Hematopoietic multipotent progenitor cell (in vitro differentiated cells): Measurements from ENCODE around the gene SGCA. TPM values are rescaled to one million over a fixed set of nuclear protein-coding genes. Genes with fewer than 3 reads are reported as not detected.

Experiments
- DNase-seq, 3 donors: peaks; one replicate each; pipeline ENCODE4 v3.0.0-alpha.2; 2011 to 2015; ENCODE audit warnings: low read depth in 2 of 3, low spot score in 2 of 3
- total RNA-seq: library from RNA; depleted of rRNA; stranded (reverse); fragments of >200 nt; gene quantifications from one replicate; pipeline ENCODE4 v1.2.3, GENCODE V29; 2012

Gene SGCA
- total RNA-seq, 1 donor: not detected

GRCh38 chr17:50180111-50180510 is 14.3 kb downstream of the SGCA start:
- no peak for DNase-seq

DNA sequence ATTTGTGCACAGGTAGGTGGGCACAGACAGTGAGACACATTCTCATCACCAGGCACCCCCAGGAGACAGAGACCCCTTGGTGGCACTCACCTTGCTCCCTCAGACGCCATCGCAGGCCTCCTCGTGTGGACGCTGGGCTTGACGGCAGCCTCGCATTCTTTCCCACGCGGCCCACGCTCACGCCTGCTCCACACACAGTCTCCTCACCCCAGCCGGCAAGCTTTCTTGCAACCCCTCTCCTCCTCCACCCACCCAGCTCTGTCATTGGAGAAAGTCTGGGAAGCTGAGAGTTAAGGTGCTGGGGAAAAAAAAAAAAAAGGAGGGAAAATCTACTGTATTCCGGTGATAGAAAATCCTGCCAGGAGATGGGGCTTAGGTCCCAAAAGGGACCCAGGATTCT is 14.8 kb downstream of the SGCA start:
- no peak for DNase-seq

DNA sequence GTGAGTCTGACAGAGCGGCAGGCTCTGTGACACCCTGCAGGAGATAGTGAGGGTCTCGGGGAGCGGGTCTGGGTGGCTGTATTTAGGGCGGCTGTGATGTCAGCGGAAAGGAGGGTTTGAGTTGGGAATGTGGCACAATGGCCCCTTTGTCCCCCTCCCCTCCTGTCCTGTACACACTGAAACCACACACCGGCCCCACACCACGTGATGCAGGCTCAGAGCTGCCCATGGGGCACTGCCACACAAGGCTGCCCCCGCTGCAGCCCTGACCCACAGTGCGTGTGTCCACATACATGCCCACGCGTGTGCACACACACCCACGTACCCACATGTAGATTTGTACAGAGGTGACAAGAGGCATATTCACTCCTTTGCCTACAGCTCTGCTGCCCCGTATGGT is 15.3 kb downstream of the SGCA start:
- no peak for DNase-seq

DNA sequence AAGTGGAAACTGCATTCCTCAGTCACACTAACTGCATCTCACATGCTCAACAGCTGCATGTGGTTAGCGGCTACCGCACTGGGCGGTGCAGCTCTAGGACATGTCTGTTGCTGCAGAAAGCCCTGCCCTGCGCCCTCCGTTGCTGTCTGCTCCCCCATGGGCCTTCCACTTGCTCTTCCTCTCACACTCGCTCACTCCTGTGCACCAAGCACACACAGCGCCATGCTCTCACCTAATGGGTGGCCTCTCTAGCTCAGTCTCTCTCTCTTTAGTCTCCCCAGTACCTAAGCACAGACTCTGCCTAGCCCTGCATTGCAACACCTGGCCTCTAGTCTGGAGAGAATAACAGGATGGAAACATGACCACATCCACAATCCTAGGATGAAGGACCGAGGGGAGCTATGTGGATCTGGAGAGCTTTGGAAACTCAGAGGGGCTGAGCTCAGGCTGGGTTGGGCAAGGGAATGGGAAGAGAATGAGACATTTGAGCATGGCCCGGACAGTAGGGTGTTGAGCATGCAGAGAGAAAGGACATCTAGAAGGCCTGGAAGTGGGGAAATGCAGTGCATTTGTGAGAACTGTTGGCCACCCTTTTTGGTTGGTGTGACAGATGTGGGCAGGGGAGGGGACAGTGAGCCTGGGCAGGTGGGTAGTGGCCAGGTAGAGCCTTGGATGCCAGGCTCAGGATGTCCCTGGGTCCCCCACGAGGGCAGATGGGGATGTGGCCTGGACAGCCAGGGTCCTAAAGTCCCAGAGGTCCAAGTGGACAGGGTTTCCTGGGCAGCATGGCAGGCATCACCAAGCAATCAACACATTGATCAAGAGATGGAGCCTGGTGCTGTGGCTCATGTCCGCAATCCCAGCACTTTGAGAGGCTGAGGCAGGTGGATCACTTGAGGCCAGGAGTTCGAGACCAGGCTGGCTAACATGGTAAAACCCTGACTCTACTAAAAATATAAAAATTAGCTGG is 16.1 kb downstream of the SGCA start:
- DNase-seq: no peak

DNA sequence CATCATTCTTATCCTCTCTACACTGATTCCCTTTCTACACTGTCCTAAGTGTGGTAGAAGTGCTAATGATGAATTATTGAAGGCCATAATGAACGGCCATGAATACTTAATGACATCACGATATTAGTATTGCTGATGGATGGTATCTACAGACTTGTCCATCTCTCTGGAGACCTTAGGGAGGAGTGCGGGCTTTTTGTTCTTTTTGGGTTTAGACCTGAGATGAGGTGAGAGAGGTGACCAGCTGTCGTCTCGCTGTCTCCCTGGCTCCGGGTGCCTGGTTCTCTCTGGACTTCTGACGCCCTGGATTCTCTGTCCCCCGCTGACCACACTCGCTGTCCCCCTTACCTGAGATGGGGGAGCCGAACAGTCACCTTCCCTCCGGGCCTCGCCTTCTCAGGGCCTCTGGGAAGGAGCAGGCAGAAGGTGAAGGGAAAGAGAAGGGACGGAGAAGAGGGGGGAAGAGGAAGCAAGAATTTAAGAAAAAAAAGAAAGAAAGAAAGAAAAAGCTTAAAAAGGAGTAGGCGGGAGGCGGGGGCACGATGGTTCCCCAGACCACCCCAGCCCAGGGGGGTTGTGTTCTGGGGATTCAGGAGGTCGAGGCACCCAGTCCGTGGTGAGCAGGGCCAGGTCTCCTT is 17.1 kb downstream of the SGCA start:
- DNase-seq: no peak

DNA sequence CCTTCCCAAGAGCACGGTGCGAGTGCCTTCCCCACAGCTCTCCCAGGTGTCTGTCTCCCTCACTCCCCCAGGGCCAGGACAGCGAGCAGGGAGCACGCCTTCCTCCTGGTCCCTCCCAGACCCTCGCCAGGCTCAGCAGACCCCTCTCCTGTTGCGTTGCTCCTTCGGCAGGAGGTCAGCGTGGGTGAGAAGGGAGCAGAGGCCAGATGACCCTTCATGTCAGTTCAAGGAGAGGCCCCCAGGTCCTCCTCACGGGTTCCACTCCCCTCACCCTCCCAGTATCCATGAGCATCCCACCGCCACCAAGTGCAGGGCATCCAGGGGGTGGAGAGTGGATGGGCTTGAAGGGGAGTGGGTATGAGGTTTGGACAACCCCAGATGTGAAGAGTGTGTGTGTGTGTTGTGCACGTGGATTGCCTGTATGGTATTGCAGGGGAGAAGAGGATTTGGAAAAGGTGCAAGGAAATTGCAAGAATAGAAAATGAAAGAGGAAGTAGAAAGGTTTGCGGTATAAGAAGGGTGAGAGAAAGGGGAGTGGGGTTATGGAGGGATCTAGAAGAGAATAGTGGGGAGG is 17.7 kb downstream of the SGCA start:
- DNase-seq: peak in 1 of 3 donors; percentile 54

- DNase-seq: no peak
Measured at GRCh38 chr17:50184064-50184463, 18.3 kb downstream of the SGCA start.

DNA sequence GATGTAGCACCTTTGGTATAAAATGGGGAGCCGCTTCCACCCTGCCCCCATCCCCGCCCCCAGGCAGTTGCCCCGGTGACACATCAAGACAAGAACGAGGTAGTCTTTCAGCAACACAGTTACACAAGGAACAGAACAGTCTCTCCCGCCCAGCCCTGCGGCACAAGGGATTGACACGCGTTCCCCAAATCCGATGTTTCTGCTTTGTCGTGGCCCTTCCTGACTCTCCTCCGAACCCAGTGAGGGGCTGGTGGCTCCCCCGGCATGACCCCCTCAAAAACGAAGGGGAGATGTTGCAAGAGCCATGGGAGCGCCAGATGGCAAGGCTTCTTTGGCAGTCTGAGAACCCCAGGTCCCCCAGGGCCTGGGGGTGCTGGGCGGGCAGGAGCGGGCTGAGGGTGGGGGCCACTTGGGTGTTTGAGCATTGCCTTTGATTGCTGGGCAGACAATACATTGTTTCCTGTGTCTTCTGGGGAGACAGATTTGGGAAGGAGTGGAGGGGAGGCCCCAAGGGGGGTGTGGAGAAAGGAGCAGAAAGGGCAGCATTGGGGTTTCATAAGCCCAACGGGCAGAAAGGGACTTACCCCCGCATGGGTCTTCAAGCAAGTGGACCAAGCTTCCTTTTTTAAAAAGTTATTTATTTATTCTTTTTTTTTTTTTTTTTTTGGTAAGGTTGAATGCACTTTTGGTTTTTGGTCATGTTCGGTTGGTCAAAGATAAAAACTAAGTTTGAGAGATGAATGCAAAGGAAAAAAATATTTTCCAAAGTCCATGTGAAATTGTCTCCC is 19.0 kb downstream of the SGCA start:
- DNase-seq: no peak

DNA sequence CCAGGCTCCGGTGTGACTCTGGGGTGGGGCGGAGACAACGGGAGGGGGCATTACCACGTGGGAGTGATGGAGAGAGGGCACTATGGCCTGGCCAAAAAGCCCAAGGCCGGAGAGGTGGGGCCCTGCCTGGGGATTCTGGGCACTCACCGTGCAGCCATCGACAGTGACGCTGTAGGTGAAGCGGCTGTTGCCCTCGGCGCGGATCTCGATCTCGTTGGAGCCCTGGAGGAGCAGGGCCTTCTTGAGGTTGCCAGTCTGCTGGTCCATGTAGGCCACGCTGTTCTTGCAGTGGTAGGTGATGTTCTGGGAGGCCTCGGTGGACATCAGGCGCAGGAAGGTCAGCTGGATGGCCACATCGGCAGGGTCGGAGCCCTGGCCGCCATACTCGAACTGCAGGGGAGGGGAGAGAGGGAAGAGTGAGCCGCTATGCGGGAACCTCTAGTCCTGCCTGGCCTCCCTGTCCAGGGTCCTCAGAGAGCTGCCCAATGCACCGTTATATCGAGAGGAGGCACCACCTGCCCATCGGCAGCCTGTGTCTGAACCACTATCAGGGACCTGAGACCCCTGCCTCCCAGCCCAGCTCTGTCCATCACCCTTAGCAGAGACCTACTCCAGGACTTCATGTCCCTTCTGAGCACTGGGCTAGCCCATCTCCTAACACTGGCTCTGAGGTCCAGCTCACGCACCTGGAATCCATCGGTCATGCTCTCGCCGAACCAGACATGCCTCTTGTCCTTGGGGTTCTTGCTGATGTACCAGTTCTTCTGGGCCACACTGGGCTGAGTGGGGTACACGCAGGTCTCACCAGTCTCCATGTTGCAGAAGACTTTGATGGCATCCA is 20.0 kb downstream of the SGCA start:
- DNase-seq: no peak

DNA sequence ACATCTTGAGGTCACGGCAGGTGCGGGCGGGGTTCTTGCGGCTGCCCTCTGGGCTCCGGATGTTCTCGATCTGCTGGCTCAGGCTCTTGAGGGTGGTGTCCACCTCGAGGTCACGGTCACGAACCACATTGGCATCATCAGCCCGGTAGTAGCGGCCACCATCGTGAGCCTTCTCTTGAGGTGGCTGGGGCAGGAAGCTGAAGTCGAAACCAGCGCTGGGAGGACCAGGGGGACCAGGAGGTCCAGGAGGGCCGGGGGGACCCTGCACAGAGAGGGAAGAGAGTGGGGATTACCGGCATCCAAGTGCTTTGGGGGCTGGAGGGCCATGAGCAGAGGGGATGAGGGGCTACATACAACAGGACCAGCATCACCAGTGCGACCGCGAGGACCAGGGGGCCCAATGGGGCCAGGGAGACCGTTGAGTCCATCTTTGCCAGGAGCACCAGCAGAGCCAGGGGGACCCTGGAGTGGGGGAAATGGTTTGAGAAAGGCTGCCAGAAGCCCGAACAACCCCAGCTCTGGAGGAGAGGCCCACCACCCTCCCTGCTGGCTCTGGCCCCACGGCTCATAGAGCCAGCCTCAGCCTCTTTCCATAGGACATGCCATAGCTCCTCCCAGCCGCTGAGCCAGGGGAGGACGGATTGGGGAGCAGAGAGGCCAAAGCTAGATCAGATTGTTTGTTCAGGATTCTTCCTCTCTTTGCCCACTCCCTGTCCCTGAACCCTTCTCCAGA is 21.0 kb downstream of the SGCA start:
- no peak for DNase-seq

DNA sequence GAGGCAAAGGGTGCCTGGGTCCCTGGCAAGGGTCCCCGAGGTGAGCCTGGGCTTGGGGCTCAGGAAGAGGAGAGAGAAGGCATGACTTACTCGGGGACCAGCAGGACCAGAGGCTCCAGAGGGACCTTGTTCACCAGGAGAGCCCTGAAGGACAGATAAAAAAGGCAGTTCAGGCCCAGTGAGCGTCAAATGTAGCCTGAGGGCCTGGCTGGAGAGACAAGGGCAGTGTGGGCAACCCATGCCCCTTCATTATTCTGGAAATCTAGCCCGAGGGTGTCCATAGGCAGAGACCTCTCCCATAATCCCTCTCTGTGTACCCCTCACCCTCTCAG is 21.6 kb downstream of the SGCA start:
- no peak for DNase-seq

DNA sequence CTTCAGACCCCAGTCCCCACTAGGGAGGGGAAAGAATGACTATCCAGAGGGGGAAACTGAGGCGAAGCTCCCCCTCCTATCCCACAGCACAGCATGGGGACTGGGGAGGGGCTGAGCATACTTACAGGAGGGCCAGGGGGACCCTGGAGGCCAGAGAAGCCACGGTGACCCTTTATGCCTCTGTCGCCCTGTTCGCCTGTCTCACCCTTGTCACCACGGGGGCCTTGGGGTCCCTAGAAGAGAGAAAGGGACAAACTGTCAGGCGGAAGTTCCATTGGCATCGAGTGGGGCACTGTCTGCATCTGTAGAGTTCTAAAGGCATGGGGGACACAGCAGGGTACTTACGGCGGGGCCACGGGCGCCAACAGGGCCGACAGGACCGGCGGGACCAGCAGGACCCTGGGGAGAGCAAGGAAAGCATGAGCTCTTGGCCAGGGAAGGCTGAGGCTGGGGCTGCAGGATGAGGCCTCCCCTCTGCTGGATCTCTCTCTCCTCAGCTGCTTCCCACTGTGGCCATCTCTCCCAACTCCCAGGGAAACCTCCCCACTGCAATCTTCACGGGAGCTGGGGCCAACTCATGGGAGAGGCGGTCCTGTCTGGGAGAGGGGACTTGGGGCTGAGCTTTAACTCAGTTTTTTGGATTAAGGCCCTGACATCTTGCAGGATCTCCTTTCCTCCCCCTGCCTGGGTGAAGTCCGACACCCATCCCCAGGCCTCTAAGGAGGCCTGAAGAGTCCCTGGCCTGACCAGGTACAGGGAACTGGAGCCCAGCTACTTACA is 22.1 kb downstream of the SGCA start:
- DNase-seq: no peak

DNA sequence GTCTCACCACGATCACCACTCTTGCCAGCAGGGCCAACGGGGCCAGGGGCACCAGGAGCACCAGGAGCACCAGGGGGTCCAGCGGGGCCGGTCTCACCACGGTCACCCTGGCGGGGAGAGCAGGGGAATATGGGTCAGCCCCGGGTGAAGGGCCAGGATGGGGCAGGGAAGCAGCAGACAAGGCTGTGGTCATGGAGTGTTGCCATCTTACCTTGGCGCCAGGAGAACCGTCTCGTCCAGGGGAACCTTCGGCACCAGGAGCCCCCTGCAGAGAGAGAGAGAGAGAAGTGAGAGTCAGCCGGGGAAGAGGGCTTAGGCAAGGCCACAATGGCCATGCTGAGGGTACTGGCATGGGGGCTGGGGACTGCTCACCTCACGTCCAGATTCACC is 22.7 kb downstream of the SGCA start:
- DNase-seq: no peak

DNA sequence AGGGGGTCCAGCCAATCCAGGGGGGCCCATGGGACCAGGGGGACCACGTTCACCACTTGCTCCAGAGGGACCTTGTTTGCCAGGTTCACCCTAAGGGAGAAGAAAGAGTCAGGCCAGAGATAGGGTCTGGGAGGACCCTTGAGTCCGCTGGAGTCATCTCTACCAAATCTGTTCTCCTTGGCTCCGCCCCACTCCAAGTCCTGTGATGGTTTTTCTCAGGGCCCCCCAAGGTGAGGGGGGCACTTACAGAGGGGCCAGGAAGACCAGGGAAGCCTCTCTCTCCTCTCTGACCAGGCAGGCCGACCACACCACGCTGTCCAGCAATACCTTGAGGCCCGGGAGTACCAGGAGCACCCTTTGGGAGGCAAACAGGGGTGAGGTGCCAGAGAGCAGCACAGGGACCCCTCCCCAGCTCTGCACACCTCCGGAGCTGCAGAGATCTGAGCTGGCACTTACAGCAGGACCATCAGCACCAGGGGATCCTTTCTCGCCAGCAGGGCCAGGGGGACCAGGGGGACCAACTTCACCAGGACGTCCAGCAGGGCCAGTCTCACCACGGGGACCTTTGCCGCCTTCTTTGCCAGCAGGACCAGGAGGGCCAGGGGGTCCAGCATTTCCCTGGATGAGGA is 23.2 kb downstream of the SGCA start:
- no peak for DNase-seq

GRCh38 chr17:50189550-50190292 is 23.9 kb downstream of the SGCA start:
- DNase-seq: no peak

DNA sequence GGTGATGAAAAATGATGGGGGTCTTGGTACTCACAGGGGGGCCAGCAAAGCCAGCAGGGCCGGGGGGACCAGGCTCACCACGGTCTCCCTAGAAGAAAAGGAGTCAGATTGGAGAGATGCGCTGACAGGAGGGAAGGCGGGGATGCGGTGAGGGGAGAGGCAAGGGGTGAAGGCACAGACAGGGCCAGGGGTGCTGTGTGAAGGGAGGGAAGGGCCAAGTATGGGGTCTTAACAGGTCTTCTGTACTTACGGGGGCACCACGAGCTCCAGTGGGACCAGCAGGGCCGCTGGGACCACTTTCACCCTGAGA is 24.4 kb downstream of the SGCA start:
- DNase-seq: no peak

DNA sequence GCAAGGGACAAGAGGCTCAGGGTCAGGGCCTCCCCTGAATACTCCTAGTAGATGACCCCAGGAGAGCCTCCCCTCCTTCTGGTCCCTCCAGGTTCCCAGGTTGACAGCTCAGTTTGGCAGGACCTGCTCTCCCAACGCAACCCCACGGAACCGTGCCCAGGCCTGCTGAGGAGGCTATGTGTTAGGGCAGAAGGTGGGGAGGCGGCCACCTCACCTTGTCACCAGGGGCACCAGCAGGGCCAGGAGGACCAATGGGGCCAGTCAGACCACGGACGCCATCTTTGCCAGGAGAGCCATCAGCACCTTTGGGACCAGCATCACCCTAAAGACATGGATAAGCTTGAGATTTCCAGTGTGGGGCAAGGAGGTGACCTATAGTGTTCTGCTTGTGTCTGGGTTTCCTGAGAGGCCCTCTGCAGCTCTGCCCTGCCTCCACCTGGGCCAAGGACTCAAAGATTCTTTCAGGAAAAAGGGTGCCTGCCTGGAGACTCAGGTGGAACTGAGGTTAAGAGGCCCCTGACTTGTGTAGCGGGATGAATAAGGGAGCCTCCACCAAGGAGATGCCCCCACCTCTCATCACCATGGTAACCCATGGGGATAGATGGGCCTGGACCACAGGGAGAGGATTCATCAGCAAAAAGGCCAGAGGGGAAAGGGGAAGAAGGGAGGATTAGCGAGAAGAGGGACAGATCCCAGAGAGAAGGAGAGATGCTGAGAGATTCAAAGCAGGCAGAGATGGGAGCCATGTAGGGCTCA is 25.0 kb downstream of the SGCA start:
- DNase-seq: no peak
